GM21717 (cell line): Measurements from ENCODE around the gene ATXN1L.
"Not testable (repeated sequence)": the region's sequence is repeated elsewhere in the genome, so short reads cannot be mapped to it uniquely, and the experiment has no call there.

Experiments
- ATAC-seq: cut with Tn5 transposase; IDR thresholded peaks from one replicate; pipeline ENCODE4 v1.9.1; 2021; ENCODE audit warnings: mild to moderate bottlenecking, moderate library complexity; ENCODE audit not compliant: unreplicated experiment

Gene ATXN1L

DNA sequence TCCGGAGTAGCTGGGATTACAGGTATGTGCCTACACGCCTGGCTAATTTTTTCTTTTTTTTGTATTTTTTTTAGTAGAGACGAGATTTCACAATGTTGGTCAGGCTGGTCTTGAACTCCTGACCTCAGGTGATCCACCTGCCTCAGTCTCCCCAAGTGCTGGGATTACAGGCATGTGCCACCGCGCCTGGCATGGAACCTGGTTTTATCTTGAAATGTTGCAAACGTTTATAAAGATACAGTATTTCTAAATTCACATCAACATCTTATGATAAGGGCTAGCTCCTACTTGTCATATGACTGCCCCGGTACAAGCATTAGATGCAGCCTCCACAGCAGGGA is 48.1 kb downstream of the ATXN1L start:
- ATAC-seq = no peak

DNA sequence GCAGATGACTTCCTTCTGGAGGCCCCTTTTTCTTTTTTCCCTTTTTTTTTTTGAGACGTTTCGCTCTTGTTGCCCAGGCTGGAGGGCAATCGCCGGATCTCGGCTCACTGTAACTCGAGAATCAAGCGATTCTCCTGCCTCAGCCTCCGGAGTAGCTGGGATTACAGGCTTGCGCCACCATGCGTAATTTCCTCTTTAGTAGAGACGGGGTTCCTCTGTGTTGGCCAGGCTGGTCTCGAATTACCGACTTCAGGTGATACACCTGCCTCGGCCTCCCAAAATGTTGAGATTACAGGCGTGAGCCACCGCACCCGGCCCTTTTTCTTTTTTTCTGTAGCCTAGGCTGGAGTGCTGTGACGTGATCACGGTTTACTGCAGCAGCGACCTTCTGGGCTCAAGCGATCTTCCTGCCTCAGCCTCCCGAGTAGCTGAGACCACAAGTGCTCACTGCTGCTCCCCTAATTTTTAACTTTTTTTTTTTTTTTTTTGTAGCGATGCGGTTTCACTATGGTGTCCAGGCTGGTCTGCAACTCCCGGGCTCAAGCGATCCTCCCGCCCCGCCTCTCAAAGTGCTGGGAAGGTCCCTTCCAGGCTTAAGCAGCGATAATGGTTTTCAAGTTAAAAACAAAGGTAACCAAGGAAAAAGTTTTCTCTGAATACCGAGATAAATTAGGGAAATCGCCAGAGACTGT is 48.6 kb downstream of the ATXN1L start:
- ATAC-seq = no peak

DNA sequence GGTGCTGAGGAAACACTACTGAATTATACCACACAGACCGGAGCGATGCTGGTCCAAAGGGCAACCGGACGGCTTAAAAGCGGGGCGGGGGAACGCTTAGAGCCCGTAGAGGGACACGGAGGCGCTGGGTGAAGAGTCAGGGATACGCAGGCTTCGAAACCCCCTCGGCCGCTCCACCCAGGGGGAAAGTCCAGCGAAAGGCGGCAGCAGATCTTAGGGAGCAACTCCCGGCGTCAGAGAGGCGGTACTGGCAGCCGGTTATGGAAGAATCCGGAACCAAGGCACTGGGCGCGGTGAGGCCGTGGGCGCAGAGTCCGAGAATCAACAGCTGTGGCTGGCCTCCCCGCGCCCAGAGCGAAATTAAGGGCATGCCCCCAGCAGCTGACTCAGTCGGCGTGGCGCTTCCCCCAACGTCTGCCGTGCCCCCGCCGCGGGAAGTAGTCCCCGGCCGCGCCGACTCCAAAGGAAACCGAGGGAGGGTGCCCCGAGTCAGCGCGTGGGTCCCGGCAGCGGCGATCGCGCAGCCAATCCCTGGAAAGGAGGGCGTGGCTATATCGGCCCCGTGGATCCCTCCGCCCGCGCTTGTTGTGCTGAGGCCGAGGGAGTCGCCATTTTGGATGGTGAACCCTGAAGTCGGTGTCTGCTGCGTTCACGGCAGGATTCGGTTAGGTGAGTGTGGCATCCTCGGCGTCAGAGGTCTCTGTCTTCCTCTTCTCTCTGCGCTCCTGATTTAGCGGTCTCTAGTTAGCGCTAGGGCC is 49.3 kb downstream of the ATXN1L start, which contains the start of gene IST1:
IST1 (plus strand) TSS at position 611 of the 758 bp plus-strand sequence. CDS start 20,110 bp downstream, outside the sequence.
- peak; percentile 76 for ATAC-seq

DNA sequence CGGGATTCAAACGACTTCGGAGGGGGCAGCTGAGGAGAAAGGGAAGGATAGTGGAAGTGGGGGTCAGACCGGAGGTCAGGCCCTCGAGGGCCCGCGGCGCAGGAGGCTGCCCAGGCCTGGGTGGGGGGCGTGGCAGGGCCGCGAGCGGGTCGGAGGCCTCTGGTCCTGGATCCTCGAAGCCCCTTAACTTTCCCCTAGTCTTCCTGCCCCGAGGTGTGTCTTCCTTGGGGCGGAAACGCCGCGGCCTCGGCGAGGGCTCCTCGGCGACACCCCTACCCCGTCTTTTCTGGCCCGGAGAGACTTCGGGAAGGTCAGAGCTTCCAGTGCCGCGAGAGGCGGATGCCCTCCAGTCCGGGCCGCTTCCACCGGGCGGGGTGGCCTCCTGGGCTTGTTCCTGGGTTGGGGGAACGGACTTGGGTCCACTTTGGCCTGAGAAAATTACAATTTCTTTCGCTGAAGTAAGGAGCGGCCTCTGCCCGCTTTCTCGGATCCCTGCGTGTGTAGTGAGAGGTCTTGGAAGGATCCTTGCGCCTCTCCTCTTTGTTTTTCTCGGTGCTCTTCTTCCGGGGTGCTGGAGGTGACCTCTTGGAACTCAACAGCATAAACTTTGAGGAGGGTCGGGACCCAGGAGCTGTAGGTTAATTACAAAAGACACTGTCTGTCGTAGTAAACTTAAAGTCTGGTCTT is 50.0 kb downstream of the ATXN1L start:
- ATAC-seq = peak; percentile 37

DNA sequence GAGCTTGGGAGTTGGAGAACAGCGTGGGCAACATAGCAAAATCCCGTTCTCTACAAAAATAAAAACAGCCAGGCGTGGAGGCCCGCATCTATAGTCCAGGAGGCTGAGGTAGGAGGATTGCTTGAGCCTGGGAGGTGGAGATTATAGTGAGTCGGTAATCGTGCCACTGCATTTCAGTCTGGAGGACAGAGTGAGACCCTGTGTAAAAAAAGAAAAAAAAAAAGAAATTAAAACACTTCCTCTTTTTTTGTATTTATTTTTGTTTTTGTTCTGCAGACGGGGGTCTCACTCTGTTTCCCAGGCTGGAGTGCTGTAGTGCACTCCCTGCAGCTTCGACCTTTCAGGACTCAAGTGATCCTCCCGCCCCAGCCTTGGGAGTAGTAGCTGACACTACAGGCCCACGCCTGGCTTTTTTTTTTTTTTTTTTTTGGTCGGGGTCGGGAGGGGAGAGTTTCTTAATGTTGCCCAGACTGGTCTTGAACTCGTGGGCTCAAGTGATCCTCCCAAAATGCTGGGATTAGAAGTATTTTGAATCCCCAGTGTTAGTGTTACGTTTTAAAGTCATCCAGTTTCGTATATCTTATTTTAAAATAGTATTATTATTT is 51.1 kb downstream of the ATXN1L start:
- no peak for ATAC-seq

DNA sequence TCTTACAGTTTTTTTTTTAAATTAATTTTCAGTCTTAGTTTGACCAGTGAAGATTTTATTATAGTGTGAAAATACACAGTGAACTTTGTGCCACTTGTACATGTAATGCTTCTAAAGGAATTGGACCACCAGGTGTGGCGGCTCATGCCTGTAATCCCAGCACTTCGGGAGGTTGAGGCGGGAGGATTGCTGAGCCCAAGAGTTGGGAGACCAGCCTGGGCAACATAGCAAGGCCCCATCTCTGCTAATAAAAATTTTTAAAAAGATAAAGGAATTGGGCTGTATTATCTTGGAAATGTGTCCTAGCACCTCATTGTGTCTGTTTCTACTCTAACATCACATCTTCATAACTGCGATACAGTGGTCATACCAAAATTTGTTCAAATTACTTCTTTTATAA is 53.4 kb downstream of the ATXN1L start:
- ATAC-seq = no peak

DNA sequence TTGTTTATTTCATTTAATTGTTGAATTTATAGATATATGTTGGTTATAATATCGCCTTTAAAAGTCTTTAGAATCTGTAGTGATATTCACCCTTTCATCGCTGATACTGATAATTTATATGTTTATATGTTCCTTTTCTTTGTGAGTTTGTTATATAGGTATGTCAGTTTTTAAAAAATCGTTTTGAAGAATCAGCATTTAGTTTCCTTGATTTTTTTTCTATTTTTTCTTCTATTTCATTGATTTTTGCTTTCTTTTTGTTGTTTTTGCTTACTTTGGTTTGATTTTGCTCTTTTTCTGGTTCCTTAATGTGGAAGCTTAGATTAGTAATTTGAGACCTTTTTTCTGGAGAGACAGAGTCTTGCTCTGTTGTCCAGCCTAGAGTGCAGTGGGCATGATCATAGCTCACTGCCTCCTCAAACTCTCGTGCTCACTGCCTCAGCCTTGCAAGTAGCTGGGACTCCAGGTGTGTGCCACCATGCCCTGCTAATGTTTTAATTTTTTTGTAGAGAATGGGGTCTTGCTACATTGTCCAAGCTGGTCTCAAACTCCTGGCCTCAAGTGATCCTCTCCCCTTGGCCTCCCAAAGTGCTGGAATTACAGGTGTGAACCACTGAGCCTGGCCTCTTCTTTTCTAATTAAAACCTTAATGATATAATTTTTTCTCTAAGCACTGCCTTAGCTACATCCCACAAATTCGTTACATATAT is 57.0 kb downstream of the ATXN1L start:
- no peak for ATAC-seq

DNA sequence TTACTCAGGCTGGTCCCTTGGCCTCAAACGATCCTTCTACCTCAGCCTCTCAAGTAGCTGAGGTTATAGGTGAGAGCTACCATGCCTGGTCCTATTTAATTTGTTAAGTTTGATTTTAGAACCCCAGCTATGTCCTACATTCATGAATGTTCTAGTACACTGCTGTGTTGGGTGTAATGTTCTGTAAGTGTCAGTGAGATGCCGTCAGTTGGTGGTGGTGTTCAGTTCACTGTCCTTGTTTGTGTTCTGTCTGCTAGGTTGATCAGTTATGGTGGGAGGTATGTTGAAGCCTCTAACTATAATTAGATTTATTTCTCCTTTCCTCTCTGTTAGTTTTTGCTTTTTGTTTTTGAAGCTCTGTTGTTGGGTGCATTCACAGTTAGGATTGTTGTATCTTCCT is 57.8 kb downstream of the ATXN1L start:
- no peak for ATAC-seq

DNA sequence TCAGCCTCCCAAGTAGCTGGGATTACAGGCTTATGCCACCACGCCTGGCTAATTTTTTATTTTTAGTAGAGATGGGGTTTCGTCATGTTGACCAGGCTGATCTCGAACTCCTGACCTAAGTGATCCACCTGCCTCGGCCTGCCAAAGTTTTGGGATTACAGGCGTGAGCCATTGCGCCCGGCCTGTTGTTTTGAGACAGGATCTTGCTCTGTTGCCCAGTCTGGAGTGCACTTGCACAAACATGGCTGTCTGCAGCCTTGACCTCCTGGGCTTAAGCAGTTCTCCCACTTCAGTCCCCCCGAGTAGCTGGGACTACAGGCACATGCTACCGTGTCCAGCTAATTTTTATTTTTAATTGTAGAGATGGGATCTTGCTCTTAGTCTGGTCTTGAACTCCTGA is 58.5 kb downstream of the ATXN1L start:
- ATAC-seq = no peak

DNA sequence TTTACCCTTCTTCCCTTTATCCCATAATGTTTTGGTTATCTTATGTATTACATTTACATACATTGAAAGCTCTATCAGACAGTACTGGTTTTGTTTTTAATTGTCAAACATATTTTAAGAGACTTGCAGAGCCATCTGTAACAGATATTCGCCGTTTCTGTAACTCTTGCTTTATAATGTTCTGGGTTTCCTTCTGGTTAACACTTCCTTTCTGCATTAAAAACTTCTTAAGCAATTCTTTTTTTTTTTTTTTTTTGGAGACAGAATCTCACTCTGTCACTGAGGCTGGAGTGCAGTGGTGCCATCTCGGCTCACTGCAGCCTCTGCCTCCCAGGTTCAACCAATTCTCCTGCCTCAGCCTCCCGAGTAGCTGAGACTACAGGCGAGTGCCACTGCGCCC is 60.0 kb downstream of the ATXN1L start:
- not testable (repeated sequence) for ATAC-seq
